Measurements from ENCODE around the gene CYP2D6.
"Not testable (repeated sequence)": the region's sequence is repeated elsewhere in the genome, so short reads cannot be mapped to it uniquely, and the experiment has no call there.

CYP2D6 gene

DNA sequence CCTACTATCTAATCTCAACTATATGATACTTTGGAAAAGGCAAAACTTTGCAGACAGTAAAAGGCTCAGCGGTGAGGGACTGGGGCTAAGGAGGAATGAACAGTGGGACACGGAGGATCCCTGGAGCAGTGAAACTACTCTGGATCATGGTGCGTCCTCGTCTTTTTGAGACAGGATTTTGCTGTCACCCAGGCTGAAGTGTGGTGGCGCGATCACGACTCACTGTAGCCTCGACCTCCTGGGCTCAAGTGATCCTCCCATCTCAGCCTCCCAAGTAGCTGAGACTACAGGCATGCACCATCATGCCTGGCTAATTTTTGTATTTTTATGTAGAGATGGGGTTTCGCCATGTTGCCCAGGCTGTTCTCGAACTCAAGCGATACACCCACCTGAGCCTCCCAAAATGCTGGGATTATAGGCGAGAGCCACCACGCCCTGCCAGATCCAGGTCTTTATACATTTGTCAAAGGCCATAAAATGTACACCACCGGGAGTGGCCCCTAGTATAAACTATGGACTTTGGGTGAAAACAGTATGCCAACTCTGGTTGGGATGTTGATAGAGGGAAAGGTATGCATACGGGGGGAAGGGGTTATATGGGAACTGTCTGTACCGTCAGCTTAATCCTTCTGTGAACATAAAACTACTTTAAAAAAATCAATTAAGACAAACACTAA lies 28.0 kb upstream of the CYP2D6 start:
- no peak for DNase-seq

DNA sequence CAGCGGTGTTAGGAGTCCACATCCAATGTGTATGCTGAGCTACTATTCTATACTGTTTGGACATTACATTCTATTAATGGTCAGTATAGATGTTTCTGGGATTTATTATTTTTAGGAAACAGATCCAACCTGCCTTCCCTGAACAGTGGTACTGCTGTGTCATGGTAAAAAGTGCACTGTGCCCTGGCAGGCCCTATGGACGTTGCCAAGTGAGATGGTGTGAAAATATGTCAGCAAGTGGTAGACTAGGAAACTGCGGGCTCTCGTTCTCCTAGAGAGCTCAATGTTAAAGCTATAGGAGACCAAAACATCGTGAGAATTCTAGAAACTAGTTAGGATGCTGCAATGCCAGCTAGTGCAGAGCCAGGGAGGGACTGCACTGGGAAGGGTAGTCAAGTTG lies 26.0 kb upstream of the CYP2D6 start:
- no peak for DNase-seq

DNA sequence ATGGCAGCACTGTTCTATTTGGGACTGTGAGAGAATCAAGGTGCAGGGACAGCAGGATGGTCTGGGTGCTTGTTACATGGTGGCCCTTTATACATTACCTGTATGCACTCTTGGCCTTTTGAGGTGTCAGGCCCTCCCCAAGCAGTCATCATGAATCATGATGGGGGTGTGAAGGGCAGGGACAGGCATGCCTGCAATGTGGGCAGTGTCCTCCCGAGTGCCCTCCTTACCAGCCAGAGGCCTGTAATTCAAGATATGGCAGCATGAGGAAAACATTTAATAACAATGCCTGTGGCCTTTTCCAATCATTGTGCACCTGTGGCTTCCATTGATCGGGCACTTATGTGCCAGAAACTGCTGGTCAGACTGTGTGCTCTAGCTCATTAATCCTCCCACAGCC lies 25.5 kb upstream of the CYP2D6 start:
- DNase-seq = no peak

DNA sequence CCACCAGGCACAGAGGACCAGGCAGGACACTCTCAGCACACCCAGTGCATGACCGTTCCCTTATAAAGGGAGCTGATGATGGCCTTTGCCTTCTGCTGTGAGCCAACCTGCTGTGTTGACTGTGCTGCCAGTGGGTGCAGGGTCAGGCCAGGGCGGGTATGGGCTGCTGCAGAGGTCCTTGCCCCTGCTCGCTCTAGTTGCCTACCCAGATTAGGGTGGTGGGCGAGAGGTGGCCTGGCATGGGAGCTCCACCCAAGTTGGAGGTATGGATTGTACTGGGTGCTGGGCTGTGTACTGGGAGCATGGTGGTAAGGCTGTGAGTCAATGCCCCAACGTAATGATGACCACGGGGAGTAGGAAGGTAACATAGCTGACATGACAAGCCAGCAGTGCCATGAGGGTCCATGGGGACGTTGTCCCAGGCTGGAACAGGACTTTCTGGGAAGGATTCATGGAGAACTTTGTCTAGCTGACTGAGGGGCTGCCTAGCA lies 24.5 kb upstream of the CYP2D6 start:
- DNase-seq = no peak

DNA sequence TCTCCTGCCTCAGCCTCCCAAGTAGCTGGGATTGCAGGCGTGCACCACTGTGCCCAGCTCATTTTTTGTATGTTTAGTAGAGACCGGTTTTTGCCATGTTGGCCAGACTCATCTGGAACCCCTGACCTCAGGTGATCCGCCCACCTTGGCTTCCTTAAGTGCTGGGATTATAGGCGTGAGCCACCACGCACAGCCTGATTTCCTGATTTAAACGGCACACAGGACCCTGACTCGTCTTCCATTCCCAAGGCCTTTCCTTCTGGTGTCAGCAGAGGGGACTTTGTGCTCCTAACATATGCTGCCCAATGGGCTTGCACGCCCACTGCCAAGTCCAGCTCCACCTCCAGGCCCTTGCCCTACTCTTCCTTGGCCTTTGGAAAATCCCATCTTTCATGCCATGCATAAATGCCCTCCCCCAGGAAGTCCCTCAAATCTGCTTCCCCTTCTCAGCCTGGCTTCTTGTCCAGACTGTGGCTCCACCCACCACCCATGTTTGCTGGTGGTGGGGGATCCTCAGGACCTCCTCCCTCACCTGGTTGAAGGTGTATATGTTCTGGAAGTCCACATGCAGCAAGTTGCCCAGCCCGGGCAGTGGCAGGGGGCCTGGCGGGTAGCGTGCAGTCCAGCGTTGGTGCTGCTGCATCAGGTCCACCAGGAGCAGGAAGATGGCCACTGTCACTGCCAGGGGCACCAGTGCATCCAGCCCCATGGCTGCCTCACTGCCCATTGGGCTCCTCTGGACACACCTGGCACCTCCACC lies 23.9 kb upstream of the CYP2D6 start:
- DNase-seq = no peak

DNA sequence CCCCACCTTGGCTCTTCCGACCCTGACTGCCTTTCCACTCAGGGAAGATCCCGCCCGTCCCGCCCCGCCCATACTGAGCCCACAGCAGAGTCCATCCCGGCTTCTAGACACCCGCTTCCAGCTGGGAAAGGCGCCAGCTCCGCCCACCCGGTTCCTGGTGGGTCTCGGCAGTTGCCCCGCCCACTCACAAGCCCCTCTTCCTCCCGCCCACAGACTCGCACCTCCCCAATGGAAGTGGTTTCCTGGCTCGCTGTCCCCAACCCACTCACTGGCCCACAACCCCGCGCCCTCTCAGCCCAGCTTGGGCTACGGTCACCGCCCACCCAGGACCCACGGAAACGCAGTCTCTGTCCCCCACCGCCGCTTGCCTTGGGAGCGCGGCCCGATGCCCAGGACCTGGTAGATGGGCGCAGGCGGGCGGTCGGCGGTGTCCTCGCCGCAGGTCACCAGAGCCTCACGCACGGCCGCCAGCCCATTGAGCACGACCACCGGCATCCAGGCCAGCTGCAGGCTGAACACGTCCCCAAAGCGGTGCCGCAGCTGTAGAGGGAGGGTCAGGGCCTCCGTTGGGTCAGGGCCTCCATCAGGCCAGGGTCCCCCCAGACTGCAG lies 22.2 kb upstream of the CYP2D6 start:
- DNase-seq = no peak

DNA sequence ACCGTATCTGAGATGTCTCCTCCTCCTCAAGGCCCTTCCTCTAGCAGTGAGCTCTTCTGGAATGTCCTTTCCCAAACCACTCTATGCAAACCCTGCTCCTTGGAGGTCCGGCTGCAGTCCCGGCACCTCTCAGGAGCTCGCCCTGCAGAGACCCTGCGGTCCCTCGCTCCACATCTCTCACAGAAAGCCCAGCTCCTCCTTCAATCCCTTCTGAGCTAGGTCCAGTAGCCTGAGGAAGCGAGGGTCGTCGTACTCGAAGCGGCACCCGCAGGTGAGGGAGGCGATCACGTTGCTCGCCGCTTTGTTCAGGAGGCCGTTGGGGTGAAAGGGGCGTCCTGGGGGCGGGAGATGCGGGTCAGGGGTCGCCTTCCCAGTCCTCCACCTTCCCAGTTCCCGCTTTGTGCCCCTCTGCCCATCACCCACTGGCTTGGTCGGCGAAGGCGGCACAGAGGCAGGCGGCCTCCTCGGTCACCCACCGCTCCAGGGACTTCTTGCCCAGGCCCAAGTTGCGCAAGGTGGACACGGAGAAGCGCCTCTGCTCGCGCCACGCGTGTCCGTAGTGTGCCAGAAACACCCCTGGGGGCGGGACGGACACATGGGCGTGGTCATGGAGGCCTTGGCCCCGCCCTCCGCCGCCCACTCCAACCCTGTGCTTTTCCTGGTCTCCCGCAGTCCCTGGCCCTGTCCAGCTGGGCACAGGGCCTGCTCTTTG lies 21.5 kb upstream of the CYP2D6 start:
- DNase-seq = no peak

DNA sequence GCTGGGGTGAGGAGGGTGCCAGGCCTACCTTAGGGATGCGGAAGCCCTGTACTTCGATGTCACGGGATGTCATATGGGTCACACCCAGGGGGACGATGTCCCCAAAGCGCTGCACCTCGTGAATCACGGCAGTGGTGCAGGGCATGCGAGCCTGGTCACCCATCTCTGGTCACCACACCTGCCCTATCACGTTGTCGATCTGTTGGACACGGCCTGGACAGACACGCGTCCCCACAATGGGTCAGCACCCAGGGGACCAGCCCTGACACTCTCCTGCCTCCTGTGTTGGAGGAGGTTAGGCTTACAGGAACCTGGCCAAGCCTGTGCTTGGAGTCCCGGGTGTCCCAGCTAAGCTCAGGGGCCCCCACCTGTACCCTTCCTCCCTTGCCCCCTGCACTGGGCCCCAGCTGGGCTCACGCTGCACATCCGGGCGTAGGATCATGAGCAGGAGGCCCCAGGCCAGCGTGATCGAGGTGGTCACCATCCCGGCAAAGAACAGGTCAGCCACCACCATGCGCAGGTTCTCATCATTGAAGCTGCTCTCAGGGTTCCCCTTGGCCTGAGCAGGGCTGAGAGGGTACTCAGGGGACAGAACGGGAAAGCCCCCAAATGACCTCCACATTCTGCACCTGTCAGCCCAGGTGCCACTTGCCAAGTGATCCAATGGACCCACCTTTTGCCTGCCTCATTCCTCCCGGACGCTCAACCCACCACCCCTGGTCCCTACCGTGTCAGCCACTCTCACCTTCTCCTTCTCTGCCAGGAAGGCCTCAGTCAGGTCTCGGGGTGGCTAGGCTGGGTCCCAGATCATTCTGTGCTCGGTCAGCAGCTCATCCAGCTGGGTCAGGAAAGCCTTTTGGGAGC lies 20.3 kb upstream of the CYP2D6 start:
- no peak for DNase-seq

DNA sequence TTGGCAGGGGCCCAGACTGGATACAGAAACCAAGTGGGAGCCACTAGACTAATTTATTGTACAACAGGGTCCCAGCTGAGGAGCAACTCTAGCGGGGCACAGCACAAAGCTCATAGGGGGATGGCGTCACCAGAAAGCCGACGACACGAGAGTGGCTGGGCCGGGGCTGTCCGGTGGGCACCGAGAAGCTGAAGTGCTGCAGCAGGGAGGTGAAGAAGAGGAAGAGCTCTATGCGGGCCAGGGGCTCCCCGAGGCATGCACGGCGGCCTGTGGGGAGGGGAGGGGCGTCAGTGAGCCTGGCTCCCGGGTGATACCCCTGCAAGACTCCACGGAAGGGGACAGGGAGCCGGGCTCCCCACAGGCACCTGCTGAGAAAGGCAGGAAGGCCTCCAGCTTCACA lies 19.2 kb upstream of the CYP2D6 start:
- DNase-seq = not testable (repeated sequence)

DNA sequence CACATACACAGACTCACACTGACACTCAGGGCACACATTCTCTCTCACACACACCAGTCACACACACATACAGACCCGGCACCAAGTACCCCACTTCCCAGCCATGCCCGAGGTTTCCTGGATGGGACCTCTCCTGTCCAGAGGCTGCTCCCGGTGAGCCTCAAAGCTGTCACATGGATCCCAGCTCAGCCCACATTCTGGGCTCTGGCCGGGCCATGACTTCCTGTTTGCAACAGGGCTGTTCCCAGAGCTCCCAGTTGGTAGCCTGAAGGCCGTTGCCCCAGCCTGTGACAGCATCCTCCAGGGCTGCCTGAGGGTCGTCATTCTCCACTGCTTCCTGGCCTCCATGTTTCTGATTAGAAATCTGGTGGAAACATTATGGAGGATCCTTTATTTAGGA lies 14.6 kb upstream of the CYP2D6 start:
- DNase-seq = no peak

DNA sequence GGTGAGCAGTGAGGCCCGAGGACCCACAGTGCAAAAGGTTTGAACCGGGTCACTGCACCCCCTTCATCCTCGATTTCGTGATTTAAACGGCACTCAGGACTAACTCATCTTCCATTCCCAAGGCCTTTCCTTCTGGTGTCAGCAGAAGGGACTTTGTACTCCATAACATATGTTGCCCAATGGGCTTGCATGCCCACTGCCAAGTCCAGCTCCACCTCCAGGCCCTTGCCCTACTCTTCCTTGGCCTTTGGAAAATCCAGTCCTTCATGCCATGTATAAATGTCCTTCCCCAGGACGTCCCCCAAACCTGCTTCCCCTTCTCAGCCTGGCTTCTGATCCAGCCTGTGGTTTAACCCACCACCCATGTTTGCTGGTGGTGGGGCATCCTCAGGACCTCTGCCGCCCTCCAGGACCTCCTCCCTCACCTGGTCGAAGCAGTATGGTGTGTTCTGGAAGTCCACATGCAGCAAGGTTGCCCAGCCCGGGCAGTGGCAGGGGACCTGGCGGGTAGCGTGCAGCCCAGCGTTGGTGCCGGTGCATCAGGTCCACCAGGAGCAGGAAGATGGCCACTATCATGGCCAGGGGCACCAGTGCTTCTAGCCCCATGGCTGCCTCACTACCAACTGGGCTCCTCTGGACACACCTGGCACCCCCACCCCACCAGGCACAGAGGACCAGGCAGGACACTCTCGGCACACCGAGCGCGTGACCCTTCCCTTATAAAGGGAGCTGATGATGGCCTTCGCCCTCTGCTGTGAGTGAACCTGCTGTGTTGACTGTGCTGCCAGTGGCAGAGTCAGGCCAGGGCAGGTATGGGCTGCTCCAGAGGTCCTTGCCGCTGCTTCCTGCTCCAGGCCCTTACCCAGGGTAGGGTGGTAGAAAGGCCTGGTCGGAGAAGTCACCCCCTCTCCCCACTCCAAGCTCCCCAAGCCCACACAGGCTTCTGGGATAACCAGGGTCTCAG lies 13.5 kb upstream of the CYP2D6 start:
- not testable (repeated sequence) for DNase-seq

DNA sequence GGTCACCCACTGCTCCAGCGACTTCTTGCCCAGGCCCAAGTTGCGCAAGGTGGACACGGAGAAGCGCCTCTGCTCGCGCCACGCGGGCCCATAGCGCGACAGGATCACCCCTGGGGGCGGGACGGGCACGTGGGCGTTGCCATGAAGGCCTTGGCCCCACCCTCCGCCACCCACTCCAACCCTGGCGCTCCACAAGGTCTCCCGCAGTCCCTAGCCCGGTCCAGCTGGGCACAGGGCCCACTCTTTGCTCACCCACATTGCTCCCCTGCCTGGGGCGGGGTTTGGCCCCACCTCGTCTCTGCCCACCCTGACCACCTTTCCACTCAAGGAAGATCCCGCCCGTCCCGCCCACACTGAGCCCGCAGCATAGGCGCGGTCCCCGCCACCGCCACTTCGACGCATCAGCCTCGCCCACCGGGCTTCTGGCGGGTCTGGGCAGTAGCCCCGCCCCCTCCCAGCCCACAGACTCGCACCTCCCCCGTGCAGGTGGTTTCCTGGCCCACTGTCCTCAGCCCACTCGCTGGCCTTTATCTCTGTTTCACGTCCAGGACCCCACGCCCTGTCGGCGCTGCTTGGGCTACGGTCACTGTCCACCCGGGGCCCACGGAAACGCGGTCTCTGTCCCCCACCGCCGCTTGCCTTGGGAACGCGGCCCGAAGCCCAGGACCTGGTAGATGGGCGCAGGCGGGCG lies 12.3 kb upstream of the CYP2D6 start:
- no peak for DNase-seq

DNA sequence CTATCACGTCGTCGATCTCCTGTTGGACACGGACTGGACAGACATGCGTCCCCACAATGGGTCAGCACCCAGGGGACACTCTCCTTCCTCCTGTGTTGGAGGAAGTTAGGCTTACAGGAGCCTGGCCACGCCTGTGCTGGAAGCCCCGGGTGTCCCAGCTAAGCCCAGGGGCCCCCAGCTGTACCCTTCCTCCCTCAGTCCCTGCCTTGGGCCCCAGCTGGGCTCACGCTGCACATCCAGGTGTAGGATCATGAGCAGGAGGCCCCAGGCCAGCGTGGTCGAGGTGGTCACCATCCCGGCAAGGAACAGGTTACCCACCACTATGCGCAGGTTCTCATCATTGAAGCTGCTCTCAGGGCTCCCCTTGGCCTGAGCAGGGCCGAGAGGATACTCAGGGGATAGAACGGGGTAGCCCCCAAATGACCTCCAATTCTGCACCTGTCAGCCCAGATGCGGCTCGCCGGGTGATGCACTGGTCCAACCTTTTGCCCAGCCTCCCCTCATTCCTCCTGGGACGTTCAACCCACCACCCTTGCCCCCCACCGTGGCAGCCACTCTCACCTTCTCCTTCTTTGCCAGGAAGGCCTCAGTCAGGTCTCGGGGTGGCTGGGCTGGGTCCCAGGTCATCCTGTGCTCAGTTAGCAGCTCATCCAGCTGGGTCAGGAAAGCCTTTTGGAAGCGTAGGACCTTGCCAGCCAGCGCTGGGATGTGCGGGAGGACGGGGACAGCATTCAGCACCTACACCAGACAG lies 10.9 kb upstream of the CYP2D6 start:
- DNase-seq = not testable (repeated sequence)

DNA sequence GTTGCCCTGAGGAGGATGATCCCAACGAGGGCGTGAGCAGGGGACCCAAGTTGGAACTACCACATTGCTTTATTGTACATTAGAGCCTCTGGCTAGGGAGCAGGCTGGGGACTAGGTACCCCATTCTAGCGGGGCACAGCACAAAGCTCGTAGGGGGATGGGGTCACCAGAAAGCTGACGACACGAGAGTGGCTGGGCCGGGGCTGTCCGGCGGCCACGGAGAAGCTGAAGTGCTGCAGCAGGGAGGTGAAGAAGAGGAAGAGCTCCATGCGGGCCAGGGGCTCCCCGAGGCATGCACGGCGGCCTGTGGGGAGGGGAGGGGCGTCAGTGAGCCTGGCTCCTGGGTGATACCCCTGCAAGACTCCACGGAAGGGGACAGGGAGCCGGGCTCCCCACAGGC lies 9.5 kb upstream of the CYP2D6 start:
- not testable (repeated sequence) for DNase-seq

DNA sequence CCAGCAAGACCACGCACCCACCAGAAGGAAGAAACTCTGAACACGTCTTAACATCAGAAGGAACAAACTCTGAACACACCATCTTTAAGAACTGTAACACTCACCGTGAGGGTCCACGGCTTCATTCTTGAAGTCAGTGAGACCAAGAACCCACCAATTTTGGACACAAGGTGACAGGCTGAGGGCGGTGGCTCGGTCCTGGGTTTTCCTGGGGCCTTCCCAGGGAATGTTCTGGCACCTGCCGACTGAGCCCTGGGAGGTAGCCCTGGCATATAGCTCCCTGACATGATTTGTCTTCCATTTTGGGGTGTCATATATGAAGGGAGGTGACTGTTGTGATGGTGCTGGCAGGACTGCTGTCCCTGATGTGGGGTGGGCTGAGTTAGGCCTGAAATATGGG lies 8.9 kb upstream of the CYP2D6 start:
- not testable (repeated sequence) for DNase-seq

DNA sequence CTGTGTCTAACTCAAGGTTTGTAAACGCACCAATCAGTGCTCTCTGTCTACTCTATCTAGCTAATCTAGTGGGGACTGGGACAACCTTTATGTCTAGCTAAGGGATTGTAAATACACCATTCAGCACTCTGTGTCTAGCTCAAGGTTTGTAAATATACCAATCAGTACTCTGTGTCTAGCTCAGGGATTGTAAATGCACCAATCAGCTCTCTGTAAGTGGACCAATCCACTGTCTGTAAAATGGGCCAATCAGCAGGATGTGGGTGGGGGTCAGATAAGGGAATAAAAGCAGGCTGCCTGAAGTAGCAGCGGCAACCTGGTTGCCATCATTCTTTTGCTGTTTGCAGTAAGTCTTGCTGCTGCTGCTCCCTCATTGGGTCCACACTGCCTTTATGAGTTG lies 8.4 kb upstream of the CYP2D6 start:
- no peak for DNase-seq

DNA sequence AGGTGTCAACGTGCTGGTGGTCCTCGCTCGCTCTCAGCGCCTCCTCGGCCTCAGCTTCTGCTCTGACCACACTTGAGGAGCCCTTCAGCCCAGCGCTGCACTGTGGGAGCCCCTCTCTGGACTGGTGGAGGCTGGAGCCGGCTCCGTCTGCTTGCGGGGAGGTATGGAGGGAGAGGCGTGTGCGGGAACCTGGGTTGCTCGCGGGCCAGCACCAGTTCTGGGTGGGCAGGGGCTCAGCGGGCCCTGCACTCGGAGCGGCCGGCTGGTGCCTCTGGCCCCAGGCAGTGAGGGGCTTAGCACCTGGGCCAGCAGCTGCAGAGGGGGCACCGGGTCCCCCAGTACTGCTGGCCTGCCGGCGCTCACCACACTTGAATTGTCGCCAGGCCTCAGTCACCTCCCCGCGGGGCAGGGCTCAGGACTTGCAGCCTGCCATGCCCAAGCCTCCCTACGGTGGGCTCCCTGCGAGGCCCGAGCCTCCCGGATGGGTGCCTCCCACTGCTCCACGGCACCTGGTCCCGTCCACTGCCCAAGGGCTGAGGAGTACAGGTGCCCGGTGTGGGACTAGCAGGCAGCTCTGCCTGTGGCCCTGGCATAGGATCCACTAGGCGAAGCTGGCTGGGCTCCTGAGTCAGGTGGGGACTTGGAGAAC lies 7.6 kb upstream of the CYP2D6 start:
- DNase-seq = no peak

DNA sequence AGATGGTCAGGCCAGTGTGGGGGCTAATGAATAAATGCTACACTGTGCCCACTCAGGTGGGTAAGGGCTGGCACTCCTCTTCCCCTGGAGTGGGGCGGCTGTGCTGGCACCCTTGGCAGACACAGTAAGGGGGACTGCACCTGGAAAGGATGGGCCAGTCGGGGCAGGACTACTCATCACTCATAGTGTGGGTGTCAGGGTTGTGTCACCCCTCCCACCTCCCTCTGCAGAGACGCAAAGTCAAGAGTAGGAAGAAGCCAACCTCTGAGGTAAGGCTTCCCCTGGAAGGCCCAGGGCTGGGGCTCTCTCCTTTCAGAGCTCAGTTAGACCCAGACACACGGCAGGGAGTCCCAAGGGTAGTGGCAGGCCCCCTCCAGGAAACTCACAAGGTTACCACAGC lies 5.1 kb upstream of the CYP2D6 start:
- DNase-seq = not testable (repeated sequence)

All from fibroblast of skin of scalp (primary cell).